Astrocyte (in vitro differentiated cells and primary cell): Measurements from ENCODE around the gene BNIPL.

Experiments used
- CTCF ChIP-seq: IDR thresholded peaks from 2 replicates; pipeline ENCODE4 v1.5.1; 2011; ENCODE audit warnings: low read depth, mild to moderate bottlenecking, inconsistent platforms, low read length, moderate library complexity; ENCODE audit not compliant: insufficient read depth
- EZH2 ChIP-seq: IDR thresholded peaks from 2 replicates; pipeline ENCODE4 v1.6.1; 2012; ENCODE audit warnings: mild to moderate bottlenecking, low read length, inconsistent platforms; ENCODE audit not compliant: insufficient read depth

- TF ChIP-seq CTCF (no peak), EZH2 (no peak)
Observed at GRCh38 chr1:150999051-150999674, 37.2 kb upstream of the BNIPL start.
